ENCODE data around the gene IL1RAPL2.
"Not testable (repeated sequence)": the region's sequence is repeated elsewhere in the genome, so short reads cannot be mapped to it uniquely, and the experiment has no call there.

- TF ChIP-seq, protein P1, sequence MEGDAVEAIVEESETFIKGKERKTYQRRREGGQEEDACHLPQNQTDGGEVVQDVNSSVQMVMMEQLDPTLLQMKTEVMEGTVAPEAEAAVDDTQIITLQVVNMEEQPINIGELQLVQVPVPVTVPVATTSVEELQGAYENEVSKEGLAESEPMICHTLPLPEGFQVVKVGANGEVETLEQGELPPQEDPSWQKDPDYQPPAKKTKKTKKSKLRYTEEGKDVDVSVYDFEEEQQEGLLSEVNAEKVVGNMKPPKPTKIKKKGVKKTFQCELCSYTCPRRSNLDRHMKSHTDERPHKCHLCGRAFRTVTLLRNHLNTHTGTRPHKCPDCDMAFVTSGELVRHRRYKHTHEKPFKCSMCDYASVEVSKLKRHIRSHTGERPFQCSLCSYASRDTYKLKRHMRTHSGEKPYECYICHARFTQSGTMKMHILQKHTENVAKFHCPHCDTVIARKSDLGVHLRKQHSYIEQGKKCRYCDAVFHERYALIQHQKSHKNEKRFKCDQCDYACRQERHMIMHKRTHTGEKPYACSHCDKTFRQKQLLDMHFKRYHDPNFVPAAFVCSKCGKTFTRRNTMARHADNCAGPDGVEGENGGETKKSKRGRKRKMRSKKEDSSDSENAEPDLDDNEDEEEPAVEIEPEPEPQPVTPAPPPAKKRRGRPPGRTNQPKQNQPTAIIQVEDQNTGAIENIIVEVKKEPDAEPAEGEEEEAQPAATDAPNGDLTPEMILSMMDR (IDR thresholded peaks at IDR 0.05 in 4 of 5, conservative IDR thresholded peaks at IDR 0.05 in 1 of 5) = not testable (repeated sequence)
- not testable (repeated sequence) for TF ChIP-seq POLR2A (IDR thresholded peaks at IDR 0.05)
Measured at GRCh38 chrX:104914686-104915085, 348.7 kb downstream of the IL1RAPL2 start.
